SJCRH30 (cell line): ENCODE measurements around the gene KCNJ18. TPM values are rescaled to one million over a fixed set of nuclear protein-coding genes. Genes with fewer than 3 reads are reported as not detected.
"Not testable (repeated sequence)": the region's sequence is repeated elsewhere in the genome, so short reads cannot be mapped to it uniquely, and the experiment has no call there.

Experiments
- DNase-seq, 2 experiments: peaks; one replicate each; pipeline ENCODE4 v3.0.0-alpha.2; 2015 to 2020
- H3K27ac ChIP-seq: fragments of 250-450 bp; sonication (Bioruptor Pico); 2 replicates; pipeline ENCODE4 v1.5.1; 2020; ENCODE audit warnings: mild to moderate bottlenecking, moderate library complexity
- H3K27me3 ChIP-seq: fragments of 250-450 bp; sonication (Bioruptor Pico); 2 replicates; pipeline ENCODE4 v1.5.1; 2020; ENCODE audit warnings: mild to moderate bottlenecking, moderate library complexity
- H3K36me3 ChIP-seq: fragments of 250-450 bp; sonication (Bioruptor Pico); 2 replicates; pipeline ENCODE4 v1.5.1; 2020; ENCODE audit warnings: mild to moderate bottlenecking, moderate library complexity
- H3K4me1 ChIP-seq: fragments of 250-450 bp; sonication (Bioruptor Pico); 2 replicates; pipeline ENCODE4 v1.5.1; 2020; ENCODE audit warnings: mild to moderate bottlenecking, moderate library complexity
- H3K4me3 ChIP-seq: fragments of 250-450 bp; sonication (Bioruptor Pico); 2 replicates; pipeline ENCODE4 v1.5.1; 2020; ENCODE audit warnings: mild to moderate bottlenecking, moderate library complexity
- H3K9me3 ChIP-seq: fragments of 250-450 bp; sonication (Bioruptor Pico); replicated peaks from 2 replicates; pipeline ENCODE4 v1.5.1; 2020; ENCODE audit warnings: mild to moderate bottlenecking, moderate library complexity
- total RNA-seq: library from RNA; depleted of rRNA; stranded (reverse); fragments of >200 nt; shearing (Covaris generic); gene quantifications from 2 replicates; pipeline ENCODE4 v1.2.3, GENCODE V29; 2014

Gene KCNJ18
- total RNA-seq, 1 experiment from 2014 or later: not detected

DNA sequence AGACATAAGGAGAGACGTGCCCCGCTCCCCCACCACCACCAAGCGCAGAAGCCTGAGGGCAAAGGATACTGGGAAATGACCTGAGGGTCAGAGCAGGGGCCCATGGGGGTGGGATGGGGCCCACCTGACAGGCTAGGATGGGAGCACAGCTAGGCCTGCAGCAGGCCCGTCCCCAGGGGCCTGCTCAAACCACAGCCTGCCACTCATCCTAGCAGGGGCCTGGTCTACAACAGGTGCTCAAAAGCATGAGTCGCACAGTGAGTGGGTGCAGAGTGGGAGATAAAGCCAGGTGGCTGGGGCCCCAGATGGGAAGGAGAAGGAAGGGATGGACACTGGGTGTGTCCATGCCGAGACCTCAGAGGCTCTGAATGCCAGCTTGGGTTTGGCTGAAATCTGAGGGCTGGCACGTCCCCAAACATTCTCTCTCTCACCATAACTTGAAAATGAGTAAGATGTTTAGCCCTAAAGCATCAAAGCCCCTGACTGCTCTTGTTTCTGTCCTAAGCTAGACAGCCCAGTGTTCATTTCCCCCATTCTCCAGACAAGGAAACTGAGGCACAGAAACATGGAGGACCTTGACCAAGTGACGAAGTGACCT, 46.7 kb downstream of the KCNJ18 start:
- H3K36me3 ChIP-seq, H3K4me1 ChIP-seq, H3K4me3 ChIP-seq, H3K27me3 ChIP-seq, H3K27ac ChIP-seq, DNase-seq, H3K9me3 ChIP-seq: not testable (repeated sequence)

DNA sequence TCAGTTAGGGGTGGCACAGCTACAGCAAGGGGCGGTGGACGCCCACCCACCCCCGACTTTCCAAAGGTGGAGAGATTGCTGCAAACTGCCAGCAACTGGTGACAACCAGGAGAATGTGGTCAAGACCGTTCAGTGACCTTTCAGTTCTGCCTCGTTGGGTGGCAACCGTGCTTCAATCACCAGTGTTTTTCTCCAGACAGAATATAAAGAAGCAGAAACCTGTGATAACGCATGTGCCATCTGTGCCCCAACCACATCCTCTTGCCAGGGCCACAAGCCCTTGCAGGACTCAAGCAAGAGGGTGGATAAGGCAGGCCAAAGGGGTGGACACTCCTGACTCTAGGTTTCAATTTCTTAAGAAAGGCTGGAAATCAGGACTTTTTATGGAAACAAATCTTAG, 47.2 kb downstream of the KCNJ18 start:
- H3K27ac ChIP-seq, H3K9me3 ChIP-seq, H3K27me3 ChIP-seq, H3K4me1 ChIP-seq, H3K36me3 ChIP-seq, DNase-seq, H3K4me3 ChIP-seq: not testable (repeated sequence)

- not testable (repeated sequence) for H3K36me3 ChIP-seq, H3K4me1 ChIP-seq, H3K27me3 ChIP-seq, H3K27ac ChIP-seq, DNase-seq, H3K9me3 ChIP-seq, H3K4me3 ChIP-seq
Measured at GRCh38 chr17:21740836-21741235, 48.5 kb downstream of the KCNJ18 start.

DNA sequence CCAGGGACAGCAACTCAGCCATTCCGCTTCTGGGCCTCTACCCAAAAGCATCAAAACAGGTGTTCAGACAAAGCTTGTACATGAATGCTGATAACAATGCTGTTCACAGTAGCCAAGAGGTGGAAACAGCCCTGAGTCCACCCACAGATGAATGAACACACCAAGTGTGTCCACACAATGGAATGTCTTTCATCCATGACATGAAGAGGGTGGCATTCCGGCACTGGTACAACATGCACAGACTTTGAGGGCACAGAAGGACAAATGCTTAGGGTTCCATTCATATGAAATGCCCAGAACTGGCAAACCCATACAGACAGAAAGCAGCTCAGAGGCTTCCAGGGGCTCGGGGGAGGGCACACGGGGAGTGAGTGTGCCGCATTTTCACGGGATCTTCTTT, 49.2 kb downstream of the KCNJ18 start:
- not testable (repeated sequence) for H3K27me3 ChIP-seq, H3K36me3 ChIP-seq, H3K4me3 ChIP-seq, H3K4me1 ChIP-seq, H3K9me3 ChIP-seq, DNase-seq, H3K27ac ChIP-seq

DNA sequence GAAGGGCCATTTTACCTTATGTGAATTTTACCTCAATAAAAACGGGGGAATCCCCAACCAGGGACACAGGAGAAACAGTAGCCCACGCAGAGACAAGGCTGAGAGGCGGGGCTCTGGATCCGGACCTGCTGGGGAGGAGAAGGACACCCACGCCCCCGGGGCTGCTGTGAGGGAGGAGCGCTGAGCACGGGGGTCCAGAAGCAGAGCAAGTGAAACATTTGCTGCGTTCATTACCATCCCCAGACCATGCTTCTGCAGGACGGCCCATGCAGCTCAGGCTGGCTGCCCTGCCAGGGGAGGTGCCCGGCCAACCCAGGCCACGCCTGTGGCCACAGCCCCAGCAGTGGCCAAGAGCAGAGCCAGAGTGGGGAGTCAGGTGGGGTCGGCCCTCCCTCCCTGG, 50.0 kb downstream of the KCNJ18 start:
- Histone ChIP-seq H3K36me3 (no peaks in the 10 kb centered on the region), H3K27me3 (peaks cover 9% of the 10 kb centered on the region), H3K4me3 (no peak overlapping the region), H3K4me1 (no peaks in the 10 kb centered on the region), H3K27ac (no peak overlapping the region), H3K9me3 (no peaks in the 10 kb centered on the region)
- no peak for DNase-seq

- not testable (repeated sequence) for H3K36me3 ChIP-seq, H3K4me3 ChIP-seq, DNase-seq, H3K9me3 ChIP-seq, H3K4me1 ChIP-seq, H3K27ac ChIP-seq
- H3K27me3 ChIP-seq: peaks cover 14% of the 10 kb centered on the region
Measured at GRCh38 chr17:21744151-21744550, 51.8 kb downstream of the KCNJ18 start.

DNA sequence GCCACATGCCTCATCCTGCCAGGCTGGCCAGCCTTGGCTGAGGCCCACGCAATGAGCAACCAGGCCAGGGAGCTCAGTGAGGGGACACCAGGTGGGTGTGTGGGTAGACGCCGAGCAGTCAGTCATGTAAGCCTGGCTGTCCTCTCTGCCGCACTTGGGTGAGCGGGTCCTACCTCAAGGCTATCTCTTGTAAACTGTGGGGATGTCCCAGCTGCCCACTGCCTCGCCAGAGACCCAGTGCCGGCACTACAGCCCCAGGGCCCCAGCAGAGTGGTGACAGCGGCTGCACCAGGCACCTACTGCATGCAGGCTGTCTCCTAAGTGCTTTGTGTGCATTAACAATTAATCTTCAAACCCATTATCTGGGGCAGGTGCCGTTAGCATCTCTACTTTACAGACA, 52.3 kb downstream of the KCNJ18 start:
- H3K27ac ChIP-seq, H3K4me1 ChIP-seq, DNase-seq, H3K9me3 ChIP-seq, H3K36me3 ChIP-seq, H3K4me3 ChIP-seq: not testable (repeated sequence)
- peaks cover 14% of the 10 kb centered on the region for H3K27me3 ChIP-seq

- not testable (repeated sequence) for H3K9me3 ChIP-seq, H3K27ac ChIP-seq, H3K36me3 ChIP-seq, H3K4me1 ChIP-seq, H3K4me3 ChIP-seq, DNase-seq
- peaks cover 11% of the 10 kb centered on the region for H3K27me3 ChIP-seq
Measured at GRCh38 chr17:21745385-21746054, 53.2 kb downstream of the KCNJ18 start.

DNA sequence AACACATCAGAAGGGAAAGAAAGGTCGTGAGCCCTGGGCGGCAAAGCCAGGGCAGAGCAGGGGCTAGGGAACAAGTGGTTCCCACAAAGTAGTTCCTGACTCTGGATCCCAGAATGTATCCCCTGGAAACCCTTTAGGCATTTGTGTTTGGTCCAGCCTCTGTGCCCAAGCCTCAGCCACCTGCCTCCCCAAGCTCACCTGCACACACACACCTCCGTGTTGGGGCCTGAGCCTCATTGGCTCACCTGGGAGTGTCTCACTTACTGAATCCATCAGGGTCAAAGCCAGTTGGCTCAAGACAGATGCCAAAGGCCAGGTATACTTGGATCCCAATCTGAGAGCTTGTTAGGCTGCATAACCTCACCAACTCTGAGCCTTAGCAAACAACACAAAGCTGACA, 54.1 kb downstream of the KCNJ18 start:
- H3K4me1 ChIP-seq, H3K36me3 ChIP-seq, H3K27ac ChIP-seq, DNase-seq, H3K9me3 ChIP-seq, H3K4me3 ChIP-seq: not testable (repeated sequence)
- peaks cover 11% of the 10 kb centered on the region for H3K27me3 ChIP-seq

- not testable (repeated sequence) for H3K27ac ChIP-seq, H3K36me3 ChIP-seq, H3K4me1 ChIP-seq, DNase-seq, H3K4me3 ChIP-seq, H3K9me3 ChIP-seq
- peaks cover 11% of the 10 kb centered on the region for H3K27me3 ChIP-seq
Measured at GRCh38 chr17:21747195-21747915, 55.0 kb downstream of the KCNJ18 start.

DNA sequence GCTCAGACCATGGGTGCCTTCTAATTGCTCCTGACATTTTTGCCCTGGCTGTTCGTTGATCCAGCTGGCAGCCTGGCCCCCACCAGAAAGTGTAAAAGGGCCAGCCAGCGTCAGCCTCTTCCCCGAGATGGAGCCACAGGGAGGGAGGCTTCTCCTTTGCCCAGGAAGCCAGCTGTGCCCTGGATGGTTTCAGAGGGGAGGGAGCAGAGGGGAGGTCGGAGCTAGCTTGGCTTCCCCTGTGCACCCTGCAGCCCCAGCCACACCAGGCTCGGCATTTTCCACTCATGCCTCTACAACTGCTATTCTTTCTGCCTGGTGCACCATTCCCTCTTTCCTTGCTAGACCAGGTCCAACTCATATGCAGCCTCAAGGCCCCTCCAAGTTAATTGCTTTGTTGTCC, 56.4 kb downstream of the KCNJ18 start:
- not testable (repeated sequence) for H3K9me3 ChIP-seq, H3K4me3 ChIP-seq, H3K36me3 ChIP-seq, H3K27ac ChIP-seq, DNase-seq, H3K4me1 ChIP-seq
- H3K27me3 ChIP-seq: peaks cover 11% of the 10 kb centered on the region

DNA sequence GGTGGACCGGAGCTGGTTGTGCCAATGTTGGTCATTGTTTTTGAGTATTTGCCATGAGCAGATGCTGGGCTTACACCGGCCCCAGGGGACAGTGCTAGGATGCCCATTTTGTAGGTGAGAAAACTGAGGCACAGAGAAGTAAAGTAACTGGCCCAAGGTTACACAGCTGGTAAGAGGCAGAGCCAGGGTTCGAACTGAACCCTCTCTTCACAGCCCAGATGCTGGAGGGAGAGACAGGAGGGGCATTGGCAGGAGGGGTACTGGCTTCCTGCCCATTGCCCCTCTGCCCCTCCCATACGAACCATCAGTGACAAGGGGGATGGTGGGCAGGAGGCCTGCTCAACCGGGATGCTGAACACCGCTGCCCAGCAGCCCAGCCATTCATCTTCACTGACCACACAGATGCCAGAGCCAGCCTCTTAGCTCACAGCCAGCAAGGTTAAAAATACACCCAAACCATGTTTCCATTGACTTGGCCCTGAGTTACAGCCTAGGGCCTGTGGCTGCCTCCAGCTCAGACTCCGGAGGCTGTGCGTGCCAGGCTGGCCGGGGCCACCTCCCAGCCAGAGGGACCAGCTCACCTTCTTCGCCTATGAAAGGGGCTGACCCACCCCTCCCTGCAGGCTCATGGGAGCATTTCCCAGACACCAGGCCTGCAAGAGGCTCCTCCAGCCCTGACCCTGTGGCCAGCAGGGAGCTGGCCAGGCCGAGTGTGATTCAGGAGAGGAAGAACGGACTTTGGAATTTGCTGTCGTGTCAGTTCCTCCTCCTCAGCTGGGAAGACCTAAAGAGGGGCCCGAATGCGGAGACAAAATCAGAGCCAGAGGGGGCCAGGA, 57.6 kb downstream of the KCNJ18 start:
- not testable (repeated sequence) for H3K27ac ChIP-seq, H3K9me3 ChIP-seq, H3K4me1 ChIP-seq, DNase-seq, H3K36me3 ChIP-seq, H3K4me3 ChIP-seq
- peaks cover 11% of the 10 kb centered on the region for H3K27me3 ChIP-seq

- H3K9me3 ChIP-seq, H3K4me1 ChIP-seq, DNase-seq, H3K36me3 ChIP-seq, H3K4me3 ChIP-seq, H3K27ac ChIP-seq, H3K27me3 ChIP-seq: not testable (repeated sequence)
Measured at GRCh38 chr17:21751111-21751510, 58.8 kb downstream of the KCNJ18 start.
